Keratinocyte (primary cell): ENCODE results near the gene ZBTB9. TPM values are rescaled to one million over a fixed set of nuclear protein-coding genes. Genes with fewer than 3 reads are reported as not detected.

Experiments
- DNase-seq: peaks from one replicate; pipeline ENCODE4 v3.0.0-alpha.2; 2011; ENCODE audit warnings: low read depth, missing footprints, low spot score
- FAIRE-seq: peaks from 2 replicates; lab custom pipeline; 2011; peaks lifted over from hg19 to GRCh38; lab: Jason Lieb, UNC
- H2AFZ ChIP-seq: 2 replicates; pipeline ENCODE4 v1.6.0; 2012; ENCODE audit warnings: low read length, control low read depth, inconsistent platforms; ENCODE audit not compliant: control insufficient read depth
- H3K27ac ChIP-seq: 2 replicates; pipeline ENCODE4 v1.5.1; 2011; ENCODE audit warnings: low read length; ENCODE audit not compliant: control insufficient read depth, insufficient read depth
- H3K27me3 ChIP-seq: 3 replicates; pipeline ENCODE4 v1.6.0; 2011; ENCODE audit warnings: low read length; ENCODE audit not compliant: control insufficient read depth, insufficient read depth; ENCODE audit errors: extremely low read depth
- H3K36me3 ChIP-seq, 2 experiments: 2 replicates in 1 of 2; 3 replicates in 1 of 2; pipeline ENCODE4 v1.5.1; 2011; ENCODE audit warnings: low read length in 2 of 2, mild to moderate bottlenecking in 1 of 2; ENCODE audit not compliant: control insufficient read depth in 2 of 2, insufficient read depth in 2 of 2; ENCODE audit errors: extremely low read depth in 1 of 2
- H3K4me1 ChIP-seq: 3 replicates; pipeline ENCODE4 v1.5.1; 2011; ENCODE audit warnings: low read length; ENCODE audit not compliant: control insufficient read depth, insufficient read depth; ENCODE audit errors: extremely low read depth
- H3K4me2 ChIP-seq: 3 replicates; pipeline ENCODE4 v1.6.0; 2011; ENCODE audit warnings: low read depth, low read length; ENCODE audit not compliant: control insufficient read depth, insufficient read depth; ENCODE audit errors: extremely low read depth
- H3K4me3 ChIP-seq, 3 experiments: fragments of 200-600 bp in 1 of 3; sonication (generic) in 1 of 3; 2 replicates in 2 of 3; 3 replicates in 1 of 3; pipeline ENCODE4 v1.5.1; 2011 to 2016; ENCODE audit warnings: low read length in 3 of 3, mild to moderate bottlenecking in 3 of 3, control low read depth in 2 of 3, inconsistent platforms in 1 of 3, low read depth in 1 of 3, mixed read lengths in 1 of 3, mixed run types in 1 of 3, moderate library complexity in 1 of 3; ENCODE audit not compliant: control insufficient read depth in 2 of 3, insufficient read depth in 2 of 3; ENCODE audit errors: extremely low read depth in 1 of 3
- H3K79me2 ChIP-seq: 2 replicates; pipeline ENCODE4 v1.6.0; 2012; ENCODE audit warnings: low read length; ENCODE audit not compliant: control insufficient read depth, insufficient read depth
- H3K9ac ChIP-seq: 3 replicates; pipeline ENCODE4 v1.6.0; 2011; ENCODE audit warnings: low read length; ENCODE audit not compliant: control insufficient read depth, insufficient read depth; ENCODE audit errors: extremely low read depth
- H3K9me1 ChIP-seq: 3 replicates; pipeline ENCODE4 v1.6.0; 2011; ENCODE audit warnings: low read length; ENCODE audit not compliant: control insufficient read depth, insufficient read depth; ENCODE audit errors: extremely low read depth
- H3K9me3 ChIP-seq: 2 replicates; pipeline ENCODE4 v1.5.1; 2012; ENCODE audit warnings: low read depth, low read length; ENCODE audit not compliant: control insufficient read depth
- H4K20me1 ChIP-seq: 3 replicates; pipeline ENCODE4 v1.6.0; 2011; ENCODE audit warnings: low read length; ENCODE audit not compliant: control insufficient read depth, insufficient read depth; ENCODE audit errors: extremely low read depth
- EZH2 ChIP-seq: IDR thresholded peaks from one replicate; pipeline ENCODE4 v1.6.1; 2012; ENCODE audit warnings: inconsistent platforms, mild to moderate bottlenecking, low read length, moderate library complexity
- dilution Hi-C: fragments of 300-500 bp; cut with MboI; formaldehyde crosslinking; loops from one replicate; pipeline ENCODE4 v1.7.0; 2020; ENCODE audit warnings: low sequenced_read_pairs; ENCODE audit not compliant: extremely low pct_ligation_motif_present
- polyA plus RNA-seq, 5 experiments: library from polyadenylated mRNA; depleted of rRNA in 3 of 5; stranded (reverse) in 3 of 5; stranded (forward) in 1 of 5; unstranded in 1 of 5; fragments of >200 nt; gene quantifications; 1 replicate in 1 of 5; 2 replicates in 3 of 5; 3 replicates in 1 of 5; pipeline versions ENCODE4 v1.2.1 to v1.2.3, GENCODE V29; 2011 to 2012; ENCODE audit warnings: missing spikeins in 2 of 5, low read depth in 1 of 5, low replicate concordance in 1 of 5
- TF ChIP-seq, protein P1 (sequence below), 3 experiments: IDR thresholded peaks in 1 of 3; conservative IDR thresholded peaks in 1 of 3; optimal IDR thresholded peaks in 1 of 3; 2 replicates in 2 of 3; 3 replicates in 1 of 3; pipeline versions ENCODE3 to v1.5.1; 2011; ENCODE audit warnings: low read length in 3 of 3, mild to moderate bottlenecking in 3 of 3, moderate library complexity in 2 of 3, control low read depth in 1 of 3, inconsistent platforms in 1 of 3; ENCODE audit not compliant: insufficient read depth in 2 of 3; ENCODE audit errors: extremely low read depth in 1 of 3

The ZBTB9 gene
- polyA plus RNA-seq, 1 donor (not counting 4 experiments of a cell fraction or from before 2014, with no cell fraction given), result 7.8 TPM

GRCh38 chr6:33445119-33445603 is 9.2 kb upstream of the ZBTB9 start:
- no peaks in the 10 kb centered on the region for H4K20me1 ChIP-seq
- TF ChIP-seq, protein P1, sequence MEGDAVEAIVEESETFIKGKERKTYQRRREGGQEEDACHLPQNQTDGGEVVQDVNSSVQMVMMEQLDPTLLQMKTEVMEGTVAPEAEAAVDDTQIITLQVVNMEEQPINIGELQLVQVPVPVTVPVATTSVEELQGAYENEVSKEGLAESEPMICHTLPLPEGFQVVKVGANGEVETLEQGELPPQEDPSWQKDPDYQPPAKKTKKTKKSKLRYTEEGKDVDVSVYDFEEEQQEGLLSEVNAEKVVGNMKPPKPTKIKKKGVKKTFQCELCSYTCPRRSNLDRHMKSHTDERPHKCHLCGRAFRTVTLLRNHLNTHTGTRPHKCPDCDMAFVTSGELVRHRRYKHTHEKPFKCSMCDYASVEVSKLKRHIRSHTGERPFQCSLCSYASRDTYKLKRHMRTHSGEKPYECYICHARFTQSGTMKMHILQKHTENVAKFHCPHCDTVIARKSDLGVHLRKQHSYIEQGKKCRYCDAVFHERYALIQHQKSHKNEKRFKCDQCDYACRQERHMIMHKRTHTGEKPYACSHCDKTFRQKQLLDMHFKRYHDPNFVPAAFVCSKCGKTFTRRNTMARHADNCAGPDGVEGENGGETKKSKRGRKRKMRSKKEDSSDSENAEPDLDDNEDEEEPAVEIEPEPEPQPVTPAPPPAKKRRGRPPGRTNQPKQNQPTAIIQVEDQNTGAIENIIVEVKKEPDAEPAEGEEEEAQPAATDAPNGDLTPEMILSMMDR (optimal IDR thresholded peaks at IDR 0.05 in 1 of 3, IDR thresholded peaks at IDR 0.05 in 1 of 3, conservative IDR thresholded peaks at IDR 0.05 in 1 of 3; ENCODE audit: extremely low read depth in 1 of 3, insufficient read depth in 2 of 3, low read length in 3 of 3), result no peak
- peaks cover 5 to 27% of the 10 kb centered on the region in 2 experiments for H3K36me3 ChIP-seq
- DNase-seq, result no peak
- H3K4me2 ChIP-seq, result no peak overlapping the region
- no peak for FAIRE-seq
- H3K4me3 ChIP-seq, result no peak overlapping the region
- H3K4me1 ChIP-seq, result no peaks in the 10 kb centered on the region
- no peak overlapping the region for H2AFZ ChIP-seq
- dilution Hi-C loops, result no loop called here
- no peaks in the 10 kb centered on the region for H3K9me3 ChIP-seq
- H3K9me1 ChIP-seq, result no peaks in the 10 kb centered on the region
- H3K27me3 ChIP-seq, result no peaks in the 10 kb centered on the region
- H3K9ac ChIP-seq, result no peak overlapping the region
- H3K27ac ChIP-seq, result no peak overlapping the region
- H3K79me2 ChIP-seq, result no peaks in the 10 kb centered on the region

- H3K9ac ChIP-seq, result no peak overlapping the region
- H3K9me1 ChIP-seq, result no peaks in the 10 kb centered on the region
- dilution Hi-C loops, result no loop called here
- no peaks in the 10 kb centered on the region for H3K79me2 ChIP-seq
- no peak overlapping the region for H3K4me3 ChIP-seq
- H3K4me2 ChIP-seq, result no peak overlapping the region
- no peak for FAIRE-seq
- H3K9me3 ChIP-seq, result no peaks in the 10 kb centered on the region
- H3K27ac ChIP-seq, result no peak overlapping the region
- no peaks in the 10 kb centered on the region for H4K20me1 ChIP-seq
- TF ChIP-seq EZH2, result no peak
- TF ChIP-seq, protein P1 (optimal IDR thresholded peaks at IDR 0.05 in 1 of 3, IDR thresholded peaks at IDR 0.05 in 1 of 3, conservative IDR thresholded peaks at IDR 0.05 in 1 of 3; ENCODE audit: extremely low read depth in 1 of 3, insufficient read depth in 2 of 3, low read length in 3 of 3), result no peak
- H3K27me3 ChIP-seq, result no peaks in the 10 kb centered on the region
- no peaks in the 10 kb centered on the region for H3K4me1 ChIP-seq
- peaks cover 5 to 24% of the 10 kb centered on the region in 2 experiments for H3K36me3 ChIP-seq
- no peak for DNase-seq
- H2AFZ ChIP-seq, result no peak overlapping the region
These were observed 8.0 kb upstream of the ZBTB9 start for GRCh38 chr6:33446356-33446755.
